K562 (cell line): ENCODE measurements around the gene RRH.

Experiments used
- ARNT ChIP-seq, 2 experiments: fragments of 450-650 bp; IDR thresholded peaks; 2 replicates each; pipeline ENCODE4 v1.6.1; 2016; ENCODE audit warnings: mild to moderate bottlenecking in 1 of 2
- CREB1 ChIP-seq, 2 experiments: sonication (generic) in 1 of 2; formaldehyde crosslinking in 1 of 2; IDR thresholded peaks; 2 replicates each; pipeline versions ENCODE4 v1.6.1 to v1.8.0; 2012 to 2022; ENCODE audit warnings: inconsistent platforms in 1 of 2, mild to moderate bottlenecking in 1 of 2, missing genetic modification reagents in 1 of 2, moderate library complexity in 1 of 2
- EP300 ChIP-seq: IDR thresholded peaks from 2 replicates; pipeline ENCODE4 v1.6.1; 2012; ENCODE audit warnings: low read length, improper control_type of control experiment
- EZH2 ChIP-seq: IDR thresholded peaks from 2 replicates; pipeline ENCODE4 v1.6.1; 2012; ENCODE audit warnings: low read depth, mild to moderate bottlenecking, inconsistent platforms, low read length, borderline replicate concordance
- KLF1 ChIP-seq: fragments of 450-650 bp; IDR thresholded peaks from 2 replicates; pipeline ENCODE4 v1.6.1; 2016; ENCODE audit warnings: missing genetic modification characterization, missing compliant biosample characterization
- NFRKB ChIP-seq: fragments of 450-650 bp; IDR thresholded peaks from 2 replicates; pipeline ENCODE4 v1.6.1; 2016; ENCODE audit warnings: low read depth
- POLR2A ChIP-seq: fragments of 450-650 bp; conservative IDR thresholded peaks from 2 replicates; pipeline ENCODE4 v1.6.1; 2016
- RCOR1 ChIP-seq, 2 experiments: IDR thresholded peaks; 2 replicates each; pipeline ENCODE4 v1.6.1; 2012; ENCODE audit warnings: low read depth in 2 of 2, low read length in 2 of 2, borderline replicate concordance in 1 of 2, improper control_type of control experiment in 1 of 2
- SMARCA5 ChIP-seq: fragments of 450-650 bp; IDR thresholded peaks from 2 replicates; pipeline ENCODE4 v1.6.1; 2016
- TRIM28 ChIP-seq: fragments of 450-650 bp; IDR thresholded peaks from 2 replicates; pipeline ENCODE4 v1.6.1; 2017
- ZSCAN29 ChIP-seq: fragments of 450-650 bp; IDR thresholded peaks from 2 replicates; pipeline ENCODE4 v1.6.1; 2017

- TF ChIP-seq ZSCAN29 (no peak), ARNT (IDR thresholded peaks at IDR 0.05) (no peak), POLR2A (no peak), TRIM28 (no peak), SMARCA5 (no peak), KLF1 (tag) (no peak), CREB1 (IDR thresholded peaks at IDR 0.05) (no peak), CREB1 (CRISPR knock-in tag; IDR thresholded peaks at IDR 0.05) (no peak), EZH2 (no peak), EP300 (no peak), NFRKB (no peak), RCOR1 (IDR thresholded peaks at IDR 0.05; ENCODE audit: borderline replicate concordance in 1 of 2, low read depth in 2 of 2, low read length in 2 of 2) (no peak)
Observed at GRCh38 chr4:109798866-109799265, 28.9 kb upstream of the RRH start.
